CD4-positive, alpha-beta T cell treated with Interleukin-15 for 1 hour (primary cell): ENCODE measurements around the gene PSKH1.
A peak's percentile ranks its signal among the peaks of the same experiment; 100 is the strongest.

Experiments
- DNase-seq: peaks from one replicate; pipeline ENCODE4 v3.0.0-alpha.2; 2020

PSKH1 gene

DNA sequence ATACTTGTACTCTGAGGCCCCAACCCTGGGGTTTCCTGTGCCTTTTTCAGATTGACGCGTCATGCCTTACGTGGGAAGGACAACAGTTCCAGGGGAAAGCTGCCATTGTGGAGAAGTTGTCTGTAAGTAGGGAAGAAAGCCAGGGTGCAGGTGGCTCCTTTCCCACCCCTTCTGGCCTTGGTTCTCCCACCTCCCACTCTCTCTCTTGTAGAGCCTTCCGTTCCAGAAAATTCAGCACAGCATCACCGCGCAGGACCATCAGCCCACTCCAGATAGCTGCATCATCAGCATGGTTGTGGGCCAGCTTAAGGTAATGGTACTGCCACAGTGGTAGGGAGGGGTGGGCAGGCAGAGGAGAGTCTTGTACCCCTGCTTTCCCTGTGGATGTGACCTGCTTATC, 24.8 kb upstream of the PSKH1 start:
- no peak for DNase-seq

DNA sequence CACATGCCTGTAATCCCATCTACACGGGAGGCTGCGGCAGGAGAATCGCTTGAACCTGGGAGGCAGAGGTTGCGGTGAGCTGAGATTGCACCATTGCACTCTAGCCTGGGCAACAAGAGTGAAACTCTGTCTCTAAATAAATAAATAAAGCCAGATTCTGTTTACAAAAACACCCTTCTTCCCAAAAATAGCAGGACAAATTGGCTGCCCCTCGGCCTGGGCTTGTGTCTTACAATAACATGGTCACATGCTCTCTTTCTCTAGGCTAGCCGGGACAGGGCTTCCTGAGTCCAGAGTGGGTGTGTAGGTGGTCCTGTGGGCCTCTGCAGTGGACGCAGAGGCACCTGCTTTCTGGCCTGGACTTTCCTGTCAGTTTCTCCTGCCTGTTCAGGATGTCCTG, 23.4 kb upstream of the PSKH1 start:
- no peak for DNase-seq

DNA sequence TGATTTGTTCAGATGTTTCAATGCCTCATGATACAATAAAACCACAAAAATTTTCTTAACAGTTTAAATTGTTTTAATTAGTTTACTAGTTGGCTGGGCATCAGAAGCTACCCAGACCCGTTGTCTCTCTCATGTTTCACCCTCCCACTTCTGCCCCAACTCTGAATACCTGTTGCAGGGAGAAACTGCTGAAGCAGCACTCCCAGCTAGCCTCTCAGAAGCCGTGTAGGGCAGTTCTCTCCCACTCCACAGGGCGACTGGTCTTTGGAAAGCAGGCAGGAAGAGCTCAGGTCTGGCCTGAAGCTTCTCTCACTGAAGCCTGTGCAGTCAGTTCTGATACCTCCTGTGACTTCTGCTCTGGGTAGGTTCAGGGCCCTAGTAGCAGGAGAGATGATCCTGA, 21.8 kb upstream of the PSKH1 start:
- no peak for DNase-seq

DNA sequence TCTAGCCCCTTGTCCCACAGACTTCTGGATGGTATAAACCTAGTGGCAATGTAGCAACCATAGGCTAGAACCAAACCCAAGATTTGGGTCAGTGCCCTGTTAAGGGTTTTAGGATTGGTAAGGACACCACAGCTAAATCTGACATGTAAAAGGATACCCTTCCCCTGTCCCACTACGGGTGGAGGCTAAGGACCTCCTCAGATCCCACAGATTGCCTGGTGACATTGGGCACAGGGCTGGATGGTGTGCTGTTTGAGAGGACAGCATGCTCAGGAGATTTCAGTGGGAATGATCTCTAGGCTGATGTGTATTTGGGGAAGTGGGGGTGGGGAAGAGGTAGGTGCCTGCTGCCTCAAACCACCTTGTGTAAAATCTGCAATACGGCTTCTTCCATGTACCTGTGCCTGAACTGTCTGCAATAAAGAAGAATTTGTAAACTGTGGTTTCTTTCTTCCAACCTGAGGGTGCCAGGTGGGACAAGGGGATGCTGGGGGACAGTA, 20.9 kb upstream of the PSKH1 start:
- DNase-seq = no peak

DNA sequence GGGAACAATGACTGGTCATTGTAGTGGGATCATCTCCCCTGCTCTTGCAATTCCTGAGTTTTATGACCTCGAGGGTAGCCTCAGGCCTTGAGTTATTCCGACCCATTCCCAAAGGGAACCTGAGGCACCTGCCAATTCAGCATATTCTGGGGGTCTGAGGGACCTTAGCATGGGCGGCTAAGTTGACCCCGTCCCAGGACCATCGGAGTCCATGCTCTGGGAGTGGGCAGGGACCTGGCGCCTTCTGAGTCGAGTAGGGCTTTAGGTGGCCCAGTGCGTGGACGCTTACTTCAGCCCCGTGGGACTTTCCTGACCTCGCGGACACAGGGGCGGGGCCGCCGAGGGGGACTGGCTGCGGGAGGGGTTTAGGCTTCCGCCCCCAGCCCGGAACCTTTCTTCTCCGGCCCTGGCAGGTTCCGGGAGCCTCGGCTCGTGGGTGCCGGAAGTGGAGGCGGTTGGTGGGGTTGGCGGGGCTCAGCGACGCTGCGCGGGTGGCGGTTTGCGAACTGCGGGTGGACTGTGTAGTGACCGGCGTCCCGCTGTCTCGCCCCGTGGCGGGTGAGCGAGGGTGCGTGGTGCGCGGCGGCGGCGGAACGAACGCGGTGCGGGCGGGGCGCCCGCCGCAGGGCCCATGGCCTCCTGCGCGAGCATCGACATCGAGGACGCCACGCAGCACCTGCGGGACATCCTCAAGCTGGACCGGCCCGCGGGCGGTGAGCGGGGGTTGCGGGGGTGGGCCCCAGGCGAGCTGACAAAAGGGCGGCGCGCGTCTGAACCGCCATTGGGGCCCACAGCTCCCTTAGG, 20.2 kb upstream of the PSKH1 start, which contains the start of gene EDC4:
TSS of gene EDC4 (plus strand) at position 422 of the 804 bp plus-strand sequence. CDS start at position 632, 210 bp downstream.
- DNase-seq = peak; percentile 87

DNA sequence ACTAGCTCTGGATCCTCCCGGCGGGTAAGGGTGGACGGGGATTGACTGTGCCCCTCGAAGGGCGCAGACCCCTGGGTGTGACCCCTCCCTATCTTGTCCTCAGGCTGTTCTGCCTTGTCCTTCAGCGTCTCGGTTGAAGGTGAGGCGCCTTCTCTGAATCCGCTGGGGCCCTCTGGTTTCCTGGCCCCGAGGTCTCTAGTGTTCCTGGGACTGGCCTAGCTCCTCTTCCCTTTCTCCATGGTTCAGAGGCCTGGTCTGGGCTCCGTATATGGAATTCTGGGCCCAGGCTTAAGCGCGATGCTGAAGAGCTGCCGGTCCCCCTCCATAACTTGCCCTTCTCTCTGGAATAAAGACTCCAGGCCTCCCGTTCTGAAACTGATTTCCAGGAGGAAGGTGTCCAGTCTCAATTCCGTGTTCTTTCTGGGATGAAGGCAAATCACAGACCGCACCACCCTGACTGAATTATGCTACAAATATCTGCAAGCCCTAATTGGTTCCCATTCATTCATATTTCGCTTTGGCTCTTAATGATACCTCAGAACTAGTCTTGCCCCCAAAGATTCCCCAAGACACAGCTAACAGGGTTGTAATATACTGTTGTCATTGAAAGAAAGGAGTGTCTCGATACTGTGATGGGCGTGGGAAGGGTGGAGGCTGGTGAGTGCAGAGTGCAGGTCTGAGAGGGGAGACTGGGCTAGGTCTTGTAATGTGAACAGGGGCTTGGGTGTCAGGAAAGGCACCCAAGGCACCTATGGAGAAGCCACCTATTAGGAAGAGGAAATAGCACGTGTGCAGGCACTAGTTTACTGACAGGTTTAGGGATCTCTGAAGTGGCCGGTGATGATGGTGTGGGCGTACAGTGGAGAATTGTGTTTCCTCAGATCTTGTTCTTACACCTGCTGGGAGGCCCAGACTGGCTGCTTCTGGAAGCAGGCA, 19.4 kb upstream of the PSKH1 start:
- DNase-seq = no peak

DNA sequence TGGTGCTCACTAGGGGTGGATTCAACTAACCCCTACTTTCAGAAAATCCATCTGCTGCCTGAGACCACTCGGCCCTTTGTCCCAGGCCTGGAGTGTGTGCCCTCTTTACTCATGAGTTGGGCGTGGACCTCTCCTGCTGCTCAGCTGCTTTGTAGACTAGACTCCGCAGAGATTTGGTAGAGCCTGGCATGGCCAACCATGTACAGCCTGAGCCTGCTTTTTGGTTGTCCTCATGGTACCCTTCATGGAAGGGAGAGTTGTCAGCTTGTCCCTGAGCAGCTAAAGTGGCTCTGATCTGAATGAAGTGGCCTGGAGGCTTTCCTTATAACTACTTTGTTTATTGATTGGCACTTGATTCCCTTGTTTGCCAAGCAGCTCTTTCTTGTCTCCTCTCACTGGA, 18.7 kb upstream of the PSKH1 start:
- no peak for DNase-seq

DNA sequence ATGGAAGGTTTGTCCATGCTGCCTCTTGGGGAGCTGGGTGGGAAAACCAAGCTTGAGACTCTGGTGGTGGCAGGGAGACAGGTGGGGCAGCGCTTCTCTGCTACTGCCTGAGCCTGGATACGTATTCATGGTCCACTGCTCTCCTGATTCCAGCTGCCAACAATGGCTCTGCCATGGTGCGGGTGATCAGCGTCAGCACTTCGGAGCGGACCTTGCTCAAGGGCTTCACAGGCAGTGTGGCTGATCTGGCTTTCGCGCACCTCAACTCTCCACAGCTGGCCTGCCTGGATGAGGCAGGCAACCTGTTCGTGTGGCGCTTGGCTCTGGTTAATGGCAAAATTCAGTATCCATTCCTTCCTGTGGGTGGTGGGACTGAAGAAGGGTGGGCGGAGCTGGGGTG, 16.0 kb upstream of the PSKH1 start:
- DNase-seq = no peak

DNA sequence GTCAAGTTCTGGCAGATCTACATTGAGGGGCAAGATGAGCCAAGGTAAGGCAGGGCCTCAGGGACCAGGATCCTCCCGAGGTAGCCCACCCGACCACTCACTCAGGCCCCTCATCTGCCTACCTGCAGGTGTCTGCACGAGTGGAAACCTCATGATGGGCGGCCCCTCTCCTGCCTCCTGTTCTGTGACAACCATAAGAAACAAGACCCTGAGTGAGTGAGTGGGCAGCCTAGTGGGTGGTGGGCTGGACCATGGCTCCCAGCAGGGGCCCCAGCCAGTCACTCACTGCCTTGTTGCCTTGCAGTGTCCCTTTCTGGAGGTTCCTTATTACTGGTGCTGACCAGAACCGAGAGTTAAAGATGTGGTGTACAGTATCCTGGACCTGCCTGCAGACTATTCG, 14.8 kb upstream of the PSKH1 start:
- DNase-seq = no peak

DNA sequence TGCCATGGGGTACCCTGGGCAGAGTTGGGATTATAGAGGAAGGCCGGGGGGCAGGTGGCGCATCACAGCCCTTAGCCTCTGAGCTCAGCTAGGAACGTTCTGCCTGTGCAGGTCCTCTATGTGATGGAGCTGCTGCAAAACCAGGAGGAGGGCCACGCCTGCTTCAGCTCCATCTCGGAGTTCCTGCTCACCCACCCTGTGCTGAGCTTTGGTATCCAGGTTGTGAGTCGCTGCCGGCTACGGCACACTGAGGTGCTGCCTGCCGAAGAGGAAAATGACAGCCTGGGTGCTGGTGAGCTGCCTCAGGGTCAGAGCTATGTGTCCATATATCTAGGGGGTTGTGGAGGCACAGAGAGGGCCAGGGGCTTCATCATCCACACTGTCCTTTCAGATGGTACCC, 14.2 kb upstream of the PSKH1 start:
- DNase-seq = no peak

DNA sequence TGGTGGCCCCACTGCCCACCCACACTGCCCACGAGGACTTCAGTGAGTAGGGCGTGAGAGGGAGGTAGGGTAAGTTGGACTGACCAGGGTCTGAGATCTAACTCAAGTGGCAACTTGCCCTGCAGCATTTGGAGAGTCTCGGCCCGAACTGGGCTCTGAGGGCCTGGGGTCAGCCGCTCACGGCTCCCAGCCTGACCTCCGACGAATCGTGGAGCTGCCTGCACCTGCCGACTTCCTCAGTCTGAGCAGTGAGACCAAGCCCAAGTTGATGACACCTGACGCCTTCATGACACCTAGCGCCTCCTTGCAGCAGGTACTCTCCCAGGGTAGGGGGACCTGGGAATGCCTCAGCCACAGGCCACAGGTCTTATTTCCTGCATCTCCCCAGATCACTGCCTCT, 13.6 kb upstream of the PSKH1 start:
- DNase-seq = no peak

DNA sequence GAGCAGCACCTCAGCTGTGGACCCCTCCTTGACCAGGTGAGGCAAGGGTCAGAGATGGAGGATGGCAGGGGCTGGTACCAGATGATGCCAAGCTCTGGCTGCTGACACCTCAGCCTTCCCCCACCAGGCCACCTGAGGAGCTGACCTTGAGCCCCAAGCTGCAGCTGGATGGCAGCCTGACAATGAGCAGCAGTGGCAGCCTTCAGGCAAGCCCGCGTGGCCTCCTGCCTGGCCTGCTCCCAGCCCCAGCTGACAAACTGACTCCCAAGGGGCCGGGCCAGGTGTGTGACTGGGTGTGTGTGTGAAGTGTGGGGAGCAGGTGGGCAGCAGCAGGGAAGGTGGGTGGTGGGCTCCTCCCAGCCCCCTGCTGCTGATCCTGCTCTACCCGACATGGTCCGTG, 13.1 kb upstream of the PSKH1 start:
- DNase-seq = no peak

DNA sequence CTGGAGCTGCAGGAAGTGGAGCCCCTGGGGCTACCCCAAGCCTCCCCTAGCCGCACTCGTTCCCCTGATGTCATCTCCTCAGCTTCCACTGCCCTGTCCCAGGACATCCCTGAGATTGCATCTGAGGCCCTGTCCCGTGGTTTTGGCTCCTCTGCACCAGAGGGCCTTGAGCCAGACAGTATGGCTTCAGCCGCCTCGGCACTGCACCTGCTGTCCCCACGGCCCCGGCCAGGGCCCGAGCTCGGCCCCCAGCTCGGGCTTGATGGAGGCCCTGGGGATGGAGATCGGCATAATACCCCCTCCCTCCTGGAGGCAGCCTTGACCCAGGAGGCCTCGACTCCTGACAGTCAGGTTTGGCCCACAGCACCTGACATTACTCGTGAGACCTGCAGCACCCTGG, 12.5 kb upstream of the PSKH1 start:
- no peak for DNase-seq

DNA sequence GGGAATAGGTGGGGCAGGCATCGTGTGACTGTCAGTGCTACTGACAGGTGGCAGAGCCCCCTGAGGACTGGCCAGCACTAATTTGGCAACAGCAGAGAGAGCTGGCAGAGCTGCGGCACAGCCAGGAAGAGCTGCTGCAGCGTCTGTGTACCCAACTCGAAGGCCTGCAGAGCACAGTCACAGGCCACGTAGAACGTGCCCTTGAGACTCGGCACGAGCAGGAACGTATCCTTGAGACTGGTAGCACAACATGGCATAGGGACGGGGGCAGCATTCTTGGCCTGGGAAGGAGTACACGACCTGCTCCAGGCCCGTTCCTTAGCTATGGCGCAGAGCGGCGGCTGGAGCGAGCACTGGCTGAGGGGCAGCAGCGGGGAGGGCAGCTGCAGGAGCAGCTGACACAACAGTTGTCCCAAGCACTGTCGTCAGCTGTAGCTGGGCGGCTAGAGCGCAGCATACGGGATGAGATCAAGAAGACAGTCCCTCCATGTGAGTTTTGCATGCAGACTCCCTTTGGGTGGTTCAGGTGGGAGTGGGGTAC, 11.4 kb upstream of the PSKH1 start:
- DNase-seq = no peak

DNA sequence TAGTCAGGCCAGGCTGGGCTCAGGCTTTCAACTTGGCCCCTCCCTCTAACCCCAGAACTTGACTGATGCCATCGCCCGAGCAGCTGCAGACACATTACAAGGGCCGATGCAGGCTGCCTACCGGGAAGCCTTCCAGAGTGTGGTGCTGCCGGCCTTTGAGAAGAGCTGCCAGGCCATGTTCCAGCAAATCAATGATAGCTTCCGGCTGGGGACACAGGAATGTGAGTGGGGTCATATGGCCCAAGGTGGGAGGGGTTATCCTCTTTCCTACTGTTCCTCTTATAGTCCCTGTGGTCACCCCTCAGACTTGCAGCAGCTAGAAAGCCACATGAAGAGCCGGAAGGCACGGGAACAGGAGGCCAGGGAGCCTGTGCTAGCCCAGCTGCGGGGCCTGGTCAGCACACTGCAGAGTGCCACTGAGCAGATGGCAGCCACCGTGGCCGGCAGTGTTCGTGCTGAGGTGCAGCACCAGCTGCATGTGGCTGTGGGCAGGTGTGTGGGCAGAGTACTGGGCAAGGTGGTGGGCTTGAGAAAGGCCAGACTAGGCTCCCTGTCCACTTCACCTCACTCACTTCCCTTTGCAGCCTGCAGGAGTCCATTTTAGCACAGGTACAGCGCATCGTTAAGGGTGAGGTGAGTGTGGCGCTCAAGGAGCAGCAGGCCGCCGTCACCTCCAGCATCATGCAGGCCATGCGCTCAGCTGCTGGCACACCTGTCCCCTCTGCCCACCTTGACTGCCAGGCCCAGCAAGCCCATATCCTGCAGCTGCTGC, 10.5 kb upstream of the PSKH1 start:
- no peak for DNase-seq

DNA sequence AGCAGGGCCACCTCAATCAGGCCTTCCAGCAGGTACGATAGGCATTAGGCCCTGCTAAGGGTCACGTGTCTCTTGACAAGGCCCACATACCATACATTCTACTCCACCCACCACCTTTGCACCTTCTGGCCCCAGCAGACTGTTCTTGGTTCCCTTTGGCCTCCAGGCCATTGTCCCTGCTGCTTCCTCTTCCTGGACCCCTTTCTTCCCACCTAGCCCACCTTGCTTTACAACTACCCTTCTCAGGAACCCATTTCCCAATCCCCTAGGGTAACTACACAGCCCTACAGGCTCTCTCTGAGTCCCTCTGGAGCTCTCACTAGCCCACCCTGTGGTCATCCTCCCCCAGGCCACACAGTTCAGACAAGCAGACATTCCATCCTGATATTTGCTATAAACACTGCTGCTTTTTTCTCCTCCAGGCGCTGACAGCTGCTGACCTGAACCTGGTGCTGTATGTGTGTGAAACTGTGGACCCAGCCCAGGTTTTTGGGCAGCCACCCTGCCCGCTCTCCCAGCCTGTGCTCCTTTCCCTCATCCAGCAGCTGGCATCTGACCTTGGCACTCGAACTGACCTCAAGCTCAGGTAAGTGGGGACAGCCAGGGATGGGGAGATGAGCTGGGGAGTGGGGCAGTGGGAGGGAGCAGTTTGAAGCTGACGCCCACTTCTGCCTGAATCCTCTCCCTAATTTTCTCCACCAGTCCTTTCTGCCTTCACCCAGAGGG, 9.7 kb upstream of the PSKH1 start:
- no peak for DNase-seq

DNA sequence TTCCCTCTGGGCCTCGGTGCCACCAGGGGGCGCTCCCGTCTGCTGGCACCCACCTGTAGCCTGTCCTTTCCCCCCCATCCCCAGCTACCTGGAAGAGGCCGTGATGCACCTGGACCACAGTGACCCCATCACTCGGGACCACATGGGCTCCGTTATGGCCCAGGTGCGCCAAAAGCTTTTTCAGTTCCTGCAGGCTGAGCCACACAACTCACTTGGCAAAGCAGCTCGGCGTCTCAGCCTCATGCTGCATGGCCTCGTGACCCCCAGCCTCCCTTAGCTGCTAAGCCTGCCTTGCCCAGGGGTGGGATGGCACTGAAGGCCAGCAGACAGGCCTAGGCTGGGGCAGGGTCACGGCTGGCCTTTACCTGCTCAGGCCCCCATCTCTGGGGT, 9.2 kb upstream of the PSKH1 start:
- peak; percentile 64 for DNase-seq

DNA sequence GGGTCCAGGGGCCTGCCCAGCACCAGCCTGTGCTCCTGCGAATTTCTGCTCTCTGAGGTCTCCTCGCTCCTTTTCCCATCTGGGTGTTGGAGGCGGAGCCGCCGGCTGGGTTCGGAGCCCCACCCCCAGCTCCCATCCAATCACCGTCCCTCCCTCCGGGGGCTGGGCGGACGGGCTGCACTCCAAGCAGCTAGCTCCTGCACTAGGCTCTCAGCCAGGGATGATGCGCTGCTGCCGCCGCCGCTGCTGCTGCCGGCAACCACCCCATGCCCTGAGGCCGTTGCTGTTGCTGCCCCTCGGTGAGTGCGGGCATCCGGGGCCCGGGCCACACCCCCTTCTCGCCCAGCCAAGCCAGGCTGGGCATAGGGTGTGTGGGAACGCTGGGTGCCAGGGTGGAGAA, 8.4 kb upstream of the PSKH1 start, which contains the start of gene NRN1L:
TSS of gene NRN1L (plus strand) at position 202 of the 400 bp plus-strand sequence. CDS start at position 221, 19 bp downstream.
- no peak for DNase-seq

DNA sequence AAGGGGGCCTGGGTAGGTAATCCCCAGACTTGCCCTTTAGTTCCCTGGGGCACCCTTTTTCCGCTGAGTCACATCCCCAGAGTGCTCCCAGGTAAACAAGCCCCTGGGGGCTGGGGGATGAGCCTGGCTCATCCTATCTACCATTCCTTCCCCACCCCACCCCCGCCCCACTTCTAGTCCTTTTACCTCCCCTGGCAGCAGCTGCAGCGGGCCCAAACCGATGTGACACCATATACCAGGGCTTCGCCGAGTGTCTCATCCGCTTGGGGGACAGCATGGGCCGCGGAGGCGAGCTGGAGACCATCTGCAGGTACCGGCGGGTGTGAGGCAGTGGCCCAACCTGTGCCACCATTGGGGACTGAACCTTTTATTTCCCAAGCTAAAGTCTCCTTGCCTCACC, 7.5 kb upstream of the PSKH1 start:
- DNase-seq = no peak

DNA sequence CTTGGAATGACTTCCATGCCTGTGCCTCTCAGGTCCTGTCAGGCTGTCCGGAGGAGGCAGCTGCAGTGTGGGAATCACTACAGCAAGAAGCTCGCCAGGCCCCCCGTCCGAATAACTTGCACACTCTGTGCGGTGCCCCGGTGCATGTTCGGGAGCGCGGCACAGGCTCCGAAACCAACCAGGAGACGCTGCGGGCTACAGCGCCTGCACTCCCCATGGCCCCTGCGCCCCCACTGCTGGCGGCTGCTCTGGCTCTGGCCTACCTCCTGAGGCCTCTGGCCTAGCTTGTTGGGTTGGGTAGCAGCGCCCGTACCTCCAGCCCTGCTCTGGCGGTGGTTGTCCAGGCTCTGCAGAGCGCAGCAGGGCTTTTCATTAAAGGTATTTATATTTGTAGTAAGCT, 7.1 kb upstream of the PSKH1 start:
- no peak for DNase-seq

DNA sequence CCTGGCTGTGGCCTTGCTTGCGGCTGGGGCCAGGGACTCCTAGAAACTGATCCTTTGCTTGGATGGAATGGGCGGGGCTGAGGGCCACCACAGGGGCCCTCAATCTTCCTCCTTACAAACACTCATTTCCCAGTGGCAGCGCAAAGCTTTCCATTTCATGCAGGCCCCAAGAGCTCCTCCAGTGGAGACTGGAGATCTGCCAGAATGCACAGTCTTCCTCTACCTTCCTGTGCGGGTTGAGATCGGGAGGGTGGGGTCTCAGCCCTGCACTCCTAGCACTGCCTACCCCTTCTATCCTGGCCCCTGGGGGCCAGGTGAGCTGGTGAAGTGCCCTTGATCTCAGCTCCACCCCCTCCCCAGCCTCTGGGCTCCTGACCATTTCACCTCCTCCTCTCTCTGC, 6.7 kb upstream of the PSKH1 start:
- no peak for DNase-seq

DNA sequence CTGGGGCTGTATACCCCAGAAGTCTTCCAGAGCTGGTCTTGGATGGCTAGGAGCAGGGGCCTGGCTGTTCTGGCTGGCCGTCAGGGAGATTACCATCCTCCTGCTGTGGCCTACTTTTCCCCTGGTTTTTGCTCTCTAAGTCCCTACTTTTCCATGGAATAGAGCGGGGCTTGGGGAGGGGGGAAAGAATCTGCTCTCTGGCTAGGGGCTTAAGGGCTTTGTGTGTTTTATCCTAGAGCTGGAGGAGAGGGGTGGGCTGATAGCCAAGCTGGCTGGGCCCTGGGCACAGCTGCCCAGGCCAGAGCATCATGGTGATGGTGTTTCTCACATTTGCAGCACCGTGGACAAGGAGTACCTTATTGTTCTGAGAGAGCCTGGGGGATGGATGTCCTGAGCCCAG, 4.7 kb upstream of the PSKH1 start:
- no peak for DNase-seq
